ENCODE measurements around the gene BRCA1. TPM values are rescaled to one million over a fixed set of nuclear protein-coding genes. Genes with fewer than 3 reads are reported as not detected.

Gene BRCA1
- total RNA-seq, 4 donors from 2014 or later, result 6.3 to 20.7 (median 9.8) TPM

GRCh38 chr17:43126911-43127290 is 1.7 kb upstream of the BRCA1 start:
- Histone ChIP-seq H3K9me3 (no peaks in the 10 kb centered on the region), H3K4me1 (peaks cover 6 to 59% (median 22%) of the 10 kb centered on the region in 3 donors), H3K4me3 (no peak overlapping the region), H3K36me3 (peaks cover 0 to 5% (median 0%) of the 10 kb centered on the region in 3 donors), H3K27ac (no peak overlapping the region), H3K27me3 (no peaks in the 10 kb centered on the region)
- intact Hi-C loops (cut with DNase I), result loop anchor here (5.0 to 10.0 kb wide), 2 partner anchors 45 to 102 kb away; partner anchors contain the start of genes NBR1, RND2 and VAT1
- no peak for DNase-seq
- TF ChIP-seq, protein P1, sequence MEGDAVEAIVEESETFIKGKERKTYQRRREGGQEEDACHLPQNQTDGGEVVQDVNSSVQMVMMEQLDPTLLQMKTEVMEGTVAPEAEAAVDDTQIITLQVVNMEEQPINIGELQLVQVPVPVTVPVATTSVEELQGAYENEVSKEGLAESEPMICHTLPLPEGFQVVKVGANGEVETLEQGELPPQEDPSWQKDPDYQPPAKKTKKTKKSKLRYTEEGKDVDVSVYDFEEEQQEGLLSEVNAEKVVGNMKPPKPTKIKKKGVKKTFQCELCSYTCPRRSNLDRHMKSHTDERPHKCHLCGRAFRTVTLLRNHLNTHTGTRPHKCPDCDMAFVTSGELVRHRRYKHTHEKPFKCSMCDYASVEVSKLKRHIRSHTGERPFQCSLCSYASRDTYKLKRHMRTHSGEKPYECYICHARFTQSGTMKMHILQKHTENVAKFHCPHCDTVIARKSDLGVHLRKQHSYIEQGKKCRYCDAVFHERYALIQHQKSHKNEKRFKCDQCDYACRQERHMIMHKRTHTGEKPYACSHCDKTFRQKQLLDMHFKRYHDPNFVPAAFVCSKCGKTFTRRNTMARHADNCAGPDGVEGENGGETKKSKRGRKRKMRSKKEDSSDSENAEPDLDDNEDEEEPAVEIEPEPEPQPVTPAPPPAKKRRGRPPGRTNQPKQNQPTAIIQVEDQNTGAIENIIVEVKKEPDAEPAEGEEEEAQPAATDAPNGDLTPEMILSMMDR (IDR thresholded peaks at IDR 0.05), result no peak
- TF ChIP-seq POLR2A (IDR thresholded peaks at IDR 0.05), result no peak
- 92% methylated on average over 2 of the region's 24 CpGs; no CpG with 5 or more reads in 1 of the 2 donors for WGBS, 2 donors

- WGBS, 2 donors, result 59 to 76% methylated on average over 30 to 32 of the region's 59 CpGs
- Histone ChIP-seq H3K27me3 (no peaks in the 10 kb centered on the region), H3K4me1 (peaks cover 6 to 59% (median 22%) of the 10 kb centered on the region in 3 donors), H3K4me3 (peak overlapping the region; percentile 52 to 85 (median 62)), H3K27ac (peak overlapping the region; percentile 84 to 91 (median 88)), H3K36me3 (no peaks in the 10 kb centered on the region), H3K9me3 (no peaks in the 10 kb centered on the region)
- no peak for DNase-seq
- intact Hi-C loops (cut with DNase I), result loop anchor here (5.0 to 10.0 kb wide), 2 partner anchors 46 to 101 kb away; partner anchors contain the start of genes NBR1, RND2 and VAT1
- TF ChIP-seq, protein P1 (IDR thresholded peaks at IDR 0.05), result no peak
- TF ChIP-seq POLR2A (IDR thresholded peaks at IDR 0.05), result no peak
Measured at GRCh38 chr17:43125967-43126910, 1.1 kb upstream of the BRCA1 start.

DNA sequence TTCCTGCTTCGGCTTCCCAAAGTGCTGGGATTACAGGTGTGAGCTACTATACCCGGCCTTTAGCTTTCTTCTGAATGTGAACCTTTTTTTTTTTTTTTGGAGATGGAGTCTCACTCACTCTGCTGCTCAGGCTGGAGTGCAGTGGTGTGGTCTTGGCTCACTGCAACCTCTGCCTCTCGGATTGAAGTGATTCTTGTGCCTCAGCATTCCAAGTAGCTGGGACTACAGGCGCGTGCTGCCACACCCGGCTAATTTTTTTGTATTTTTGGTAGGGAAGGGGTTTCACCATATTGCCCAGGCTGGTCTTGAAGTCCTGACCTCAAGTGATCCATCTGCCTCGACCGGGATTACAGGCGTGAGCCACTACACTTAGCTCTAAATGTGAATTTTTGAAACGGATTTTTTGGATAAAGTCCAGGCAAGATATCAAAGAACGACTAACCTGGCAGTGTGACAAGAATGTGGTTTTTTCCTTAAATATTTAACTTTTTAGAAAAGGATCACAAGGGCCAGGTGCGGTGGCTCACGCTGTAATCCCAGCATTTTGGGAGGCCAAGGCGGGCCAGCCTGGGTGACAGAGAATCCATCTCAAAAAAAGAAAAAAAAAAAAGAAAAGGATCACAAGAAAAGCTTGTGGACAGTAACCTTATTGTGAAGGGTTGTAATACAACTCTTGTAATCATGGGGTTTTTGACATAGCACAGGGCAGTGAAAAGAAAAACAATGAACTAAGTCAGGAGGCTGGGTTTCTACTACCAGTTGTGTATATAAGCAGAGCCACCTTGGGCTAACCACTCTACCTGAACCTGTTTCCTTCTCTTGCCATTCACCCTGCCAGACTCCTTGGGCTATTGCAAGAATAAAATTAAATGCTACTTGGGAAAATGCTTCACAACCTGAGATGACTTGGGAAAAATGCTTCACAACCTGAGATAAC is 6.2 kb downstream of the BRCA1 start:
- peaks cover 0 to 2% (median 0%) of the 10 kb centered on the region in 3 donors for H3K4me1 ChIP-seq
- no peak overlapping the region for H3K27ac ChIP-seq
- no peaks in the 10 kb centered on the region for H3K36me3 ChIP-seq
- WGBS, 2 donors, result 68 to 69% methylated on average over 10 to 13 of the region's 14 CpGs
- intact Hi-C loops (cut with DNase I), result no loop called here
- DNase-seq, result no peak
- no peak for TF ChIP-seq POLR2A (IDR thresholded peaks at IDR 0.05)
- TF ChIP-seq, protein P1 (IDR thresholded peaks at IDR 0.05), result no peak
- no peaks in the 10 kb centered on the region for H3K27me3 ChIP-seq
- no peak overlapping the region for H3K4me3 ChIP-seq
- no peaks in the 10 kb centered on the region for H3K9me3 ChIP-seq

- H3K4me1 ChIP-seq, result no peaks in the 10 kb centered on the region
- H3K4me3 ChIP-seq, result no peak overlapping the region
- no peaks in the 10 kb centered on the region for H3K9me3 ChIP-seq
- intact Hi-C loops (cut with DNase I), result no loop called here
- no peaks in the 10 kb centered on the region for H3K27me3 ChIP-seq
- TF ChIP-seq, protein P1 (IDR thresholded peaks at IDR 0.05), result no peak
- TF ChIP-seq POLR2A (IDR thresholded peaks at IDR 0.05), result no peak
- no peaks in the 10 kb centered on the region for H3K36me3 ChIP-seq
- WGBS, 2 donors, result 67 to 71% methylated on average over 2 of the region's 2 CpGs
- H3K27ac ChIP-seq, result no peak overlapping the region
- no peak for DNase-seq
Measured at GRCh38 chr17:43114151-43114552, 11.0 kb downstream of the BRCA1 start.

Measured in esophagus squamous epithelium (tissue), 5 donors.